Heart right ventricle (tissue), 16 donors: ENCODE results near the gene CSMD2. TPM values are rescaled to one million over a fixed set of nuclear protein-coding genes. Genes with fewer than 3 reads are reported as not detected.

Source experiments
- ATAC-seq, 8 donors: fragments of 200-7000 bp; cut with Tn5 transposase; one replicate each; pipeline ENCODE4 v1.9.1; 2020; ENCODE audit warnings: mild to moderate bottlenecking in 8 of 8, moderate library complexity in 8 of 8, moderate number of reproducible peaks in 1 of 8
- DNase-seq, 2 donors: peaks; one replicate each; pipeline ENCODE4 v3.0.0-alpha.2; 2020
- H3K27ac ChIP-seq, 10 donors: fragments of 200-600 bp; sonication (generic) in 2 of 10; one replicate each; pipeline versions ENCODE4 v1.5.0 to v1.8.0; 2020 to 2022; ENCODE audit warnings: mild to moderate bottlenecking in 3 of 10
- H3K27me3 ChIP-seq, 7 donors: fragments of 200-600 bp; one replicate each; pipeline ENCODE4 v1.8.0; 2021 to 2022; ENCODE audit warnings: mild to moderate bottlenecking in 2 of 7
- H3K36me3 ChIP-seq, 9 donors: fragments of 200-600 bp; sonication (generic) in 1 of 9; one replicate each; pipeline versions ENCODE4 v1.5.0 to v1.8.0; 2020 to 2022; ENCODE audit warnings: mild to moderate bottlenecking in 2 of 9
- H3K4me1 ChIP-seq, 9 donors: fragments of 200-600 bp; sonication (generic) in 1 of 9; one replicate each; pipeline versions ENCODE4 v1.5.0 to v1.8.0; 2020 to 2022; ENCODE audit warnings: mild to moderate bottlenecking in 4 of 9
- H3K4me3 ChIP-seq, 10 donors: fragments of 200-600 bp; sonication (generic) in 2 of 10; one replicate each; pipeline versions ENCODE4 v1.5.0 to v1.8.0; 2020 to 2022; ENCODE audit warnings: mild to moderate bottlenecking in 7 of 10, moderate library complexity in 2 of 10
- H3K9me3 ChIP-seq, 11 donors: fragments of 200-600 bp in 10 of 11; sonication (generic) in 2 of 11; one replicate each; pipeline versions ENCODE4 v1.5.0 to v1.8.0; 2013 to 2022; ENCODE audit warnings: mild to moderate bottlenecking in 2 of 11, control low read depth in 1 of 11, moderate library complexity in 1 of 11
- WGBS, 2 donors: extraction: QIAGEN DNeasy Blood & Tissue Kit; methylation state at CpG; one replicate each; pipeline ENCODE4 v1.1.7; 2013; ENCODE audit warnings: inconsistent platforms in 1 of 2; 5-methylcytosine and 5-hydroxymethylcytosine counted together
- intact Hi-C, 10 donors: fragments of 100-400 bp; cut with DNase I; formaldehyde crosslinking; loops; one replicate each; pipeline versions ENCODE4 v1.11.1 to v1.14.2; 2022
- polyA plus RNA-seq, 2 donors: library from polyadenylated mRNA; stranded (reverse); fragments of 200-250 nt; gene quantifications; one replicate each; pipeline ENCODE4 v1.2.3, GENCODE V29; 2013
- total RNA-seq, 10 donors: library from RNA; stranded (reverse); fragmentation: NEBNext Ultra II Directional in 3 of 10; extraction: Animal tissue kit (Norgen Biotek cat#: 25700) in 3 of 10; gene quantifications; one replicate each; pipeline versions ENCODE4 v1.2.1 to v1.2.4, GENCODE V29; 2021 to 2023
- TF ChIP-seq, protein P1 (sequence below), 9 donors: fragments of 200-600 bp; sonication (generic) in 2 of 9; IDR thresholded peaks; one replicate each; pipeline versions ENCODE4 v1.5.0 to v1.8.0; 2021 to 2022; ENCODE audit warnings: antibody characterized with exemption in 9 of 9, mild to moderate bottlenecking in 5 of 9, moderate library complexity in 1 of 9
- donor health status: Arrhythmogenic right ventricular cardiomyopathy.
- donor health status: ischemic (EF 13 %, LVEDD 7.1; RV severe dilation, severe dysfunction).
- donor health status: healthy with polysubstance abuse.
- donor health status: DM: no; HTN: yes; CAD: no.
- donor health status: DM: no; HTN: no; CAD: no.
- donor health status: ischemic (EF 25% LVEDD 6.9; RV normal size, moderate dysfunction).
- donor health status: ischemic (EF 25% LVEDD 5.7; RV mildly dilated, moderate dysfunction).
- donor health status: healthy.
- donor health status: DM: yes; HTN: yes; CAD: no.
- donor health status: Ischemic cardiomyopathy.
- donor health status: ischemic (EF 35%, LVEDD 5.7; RV mildly dilated, moderate dysfunction).
- donor health status: nonischemic (EF 11% LVEDD 7.7; RV severe dilation, severe dysfunction).
- donor health status: DM: yes; HTN: yes; CAD: no.
- donor health status: PGD.
- donor health status: ischemic (EF 29% LVEDD 5.4; RV normal size, mild dysfunction).
- donor health status: nonischemic (EF 23%, LVEDD 6.1; RV moderate dilation, normal function).

CSMD2 gene
- total and polyA plus RNA-seq, 12 donors = 0.04 to 0.97 (median 0.14) TPM; not detected in 1

DNA sequence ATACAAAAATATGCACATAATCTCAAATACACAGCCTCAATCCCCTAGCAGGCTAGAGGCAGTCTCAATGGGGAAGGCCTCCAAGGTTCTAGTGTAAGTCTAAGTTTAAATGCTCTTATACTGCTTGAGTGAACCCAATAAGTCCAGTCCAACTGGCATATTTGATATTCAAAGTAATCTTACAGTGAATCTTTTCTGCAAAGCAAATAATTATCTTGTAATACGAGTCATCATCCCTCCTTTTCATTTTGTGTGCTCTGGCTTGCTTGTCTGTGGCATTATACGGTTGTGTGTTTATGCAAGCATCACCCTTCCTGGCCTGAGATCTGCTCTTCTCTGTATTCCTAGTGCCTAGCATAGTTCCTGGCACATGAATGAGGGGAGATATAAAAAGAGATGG lies 468.1 kb downstream of the CSMD2 start:
- Histone ChIP-seq H3K27me3 (peaks cover 0 to 18% (median 5%) of the 10 kb centered on the region in 7 donors), H3K4me3 (no peak overlapping the region), H3K27ac (no peak overlapping the region), H3K9me3 (no peaks in the 10 kb centered on the region), H3K36me3 (no peaks in the 10 kb centered on the region), H3K4me1 (no peaks in the 10 kb centered on the region)
- DNase-seq = no peak
- TF ChIP-seq, protein P1, sequence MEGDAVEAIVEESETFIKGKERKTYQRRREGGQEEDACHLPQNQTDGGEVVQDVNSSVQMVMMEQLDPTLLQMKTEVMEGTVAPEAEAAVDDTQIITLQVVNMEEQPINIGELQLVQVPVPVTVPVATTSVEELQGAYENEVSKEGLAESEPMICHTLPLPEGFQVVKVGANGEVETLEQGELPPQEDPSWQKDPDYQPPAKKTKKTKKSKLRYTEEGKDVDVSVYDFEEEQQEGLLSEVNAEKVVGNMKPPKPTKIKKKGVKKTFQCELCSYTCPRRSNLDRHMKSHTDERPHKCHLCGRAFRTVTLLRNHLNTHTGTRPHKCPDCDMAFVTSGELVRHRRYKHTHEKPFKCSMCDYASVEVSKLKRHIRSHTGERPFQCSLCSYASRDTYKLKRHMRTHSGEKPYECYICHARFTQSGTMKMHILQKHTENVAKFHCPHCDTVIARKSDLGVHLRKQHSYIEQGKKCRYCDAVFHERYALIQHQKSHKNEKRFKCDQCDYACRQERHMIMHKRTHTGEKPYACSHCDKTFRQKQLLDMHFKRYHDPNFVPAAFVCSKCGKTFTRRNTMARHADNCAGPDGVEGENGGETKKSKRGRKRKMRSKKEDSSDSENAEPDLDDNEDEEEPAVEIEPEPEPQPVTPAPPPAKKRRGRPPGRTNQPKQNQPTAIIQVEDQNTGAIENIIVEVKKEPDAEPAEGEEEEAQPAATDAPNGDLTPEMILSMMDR (IDR thresholded peaks at IDR 0.05) = no peak
- no peak for ATAC-seq
- 80 to 82% methylated on average over 2 of the region's 2 CpGs for WGBS, 2 donors
- intact Hi-C loops = no loop called here

DNA sequence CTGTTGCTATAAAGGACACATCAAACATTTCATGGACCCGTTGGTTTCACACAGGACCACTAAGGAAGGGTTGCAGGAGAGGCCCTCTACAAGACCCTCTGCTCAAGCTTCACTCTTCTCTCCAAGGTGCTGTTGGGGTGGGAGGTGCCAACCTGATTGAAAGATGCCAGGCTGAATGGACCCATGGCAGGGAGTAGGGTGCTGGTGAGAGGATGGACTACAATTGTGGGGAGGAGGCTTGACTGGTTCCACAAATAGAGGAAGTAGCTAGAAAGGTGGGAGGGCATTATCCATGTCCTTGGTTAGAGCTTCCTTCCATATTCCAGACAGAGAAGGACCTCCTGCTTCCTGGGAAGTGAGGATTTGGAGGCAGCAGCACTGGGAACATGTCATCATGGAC lies 468.7 kb downstream of the CSMD2 start:
- H3K4me1 ChIP-seq = no peaks in the 10 kb centered on the region
- TF ChIP-seq, protein P1 (IDR thresholded peaks at IDR 0.05) = no peak
- H3K36me3 ChIP-seq = no peaks in the 10 kb centered on the region
- H3K4me3 ChIP-seq = no peak overlapping the region
- peaks cover 0 to 18% (median 5%) of the 10 kb centered on the region in 7 donors for H3K27me3 ChIP-seq
- no peak overlapping the region for H3K27ac ChIP-seq
- WGBS, 2 donors = 80 to 89% methylated on average over 1 of the region's 1 CpG
- no peak for ATAC-seq
- DNase-seq = no peak
- H3K9me3 ChIP-seq = no peaks in the 10 kb centered on the region
- intact Hi-C loops = no loop called here

DNA sequence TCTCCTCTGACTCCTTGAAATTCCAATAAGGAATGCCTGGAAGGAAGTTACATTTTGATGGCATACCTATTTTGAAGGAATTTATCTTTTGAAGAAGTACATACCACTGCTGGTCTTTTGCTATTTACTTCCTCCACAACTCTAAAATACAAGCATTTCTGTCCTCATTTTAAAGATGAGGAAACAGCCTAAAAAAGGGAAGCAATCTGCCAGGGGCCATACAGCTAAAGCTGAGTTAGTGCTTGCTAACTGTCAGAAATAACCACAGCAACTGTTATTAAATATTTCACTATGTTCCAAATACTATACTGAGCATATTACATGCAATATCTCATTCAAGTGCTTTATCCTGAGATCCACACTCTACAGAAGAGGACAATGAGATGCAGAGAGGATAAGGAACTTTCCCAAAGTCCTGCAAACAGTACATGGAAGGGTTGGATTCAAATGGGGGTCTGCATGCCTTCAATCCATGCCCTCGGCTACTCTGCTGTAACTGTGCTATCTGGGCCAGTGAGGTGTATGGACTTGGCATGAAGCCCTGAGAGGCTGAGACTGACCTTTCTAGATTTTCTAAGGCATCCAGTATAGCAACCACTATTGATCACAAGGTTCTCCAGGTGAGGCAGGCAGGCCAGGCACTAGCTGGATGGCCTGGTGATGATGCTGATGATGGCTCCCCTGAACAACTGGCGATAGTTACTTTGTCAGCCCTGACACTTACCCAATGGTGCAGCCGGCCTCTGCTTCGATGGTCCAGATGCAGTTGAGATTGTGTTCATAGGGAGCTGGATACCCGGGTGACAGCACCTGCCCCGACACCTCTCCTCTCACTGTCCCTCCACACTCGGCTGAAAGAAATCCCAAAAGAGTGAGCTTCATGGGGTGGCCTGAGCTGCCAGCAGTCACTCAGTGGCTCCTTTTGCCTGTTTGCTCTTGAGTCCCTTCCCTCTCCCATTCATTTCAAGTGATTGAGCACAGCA lies 472.5 kb downstream of the CSMD2 start:
- intact Hi-C loops = no loop called here
- Histone ChIP-seq H3K4me1 (no peaks in the 10 kb centered on the region), H3K4me3 (no peak overlapping the region), H3K9me3 (no peaks in the 10 kb centered on the region), H3K27ac (no peak overlapping the region), H3K27me3 (peaks cover 0 to 8% (median 3%) of the 10 kb centered on the region in 7 donors), H3K36me3 (no peaks in the 10 kb centered on the region)
- DNase-seq (no peak), ATAC-seq (no peak)
- 89 to 94% methylated on average over 7 of the region's 7 CpGs for WGBS, 2 donors
- TF ChIP-seq, protein P1 (IDR thresholded peaks at IDR 0.05) = no peak

DNA sequence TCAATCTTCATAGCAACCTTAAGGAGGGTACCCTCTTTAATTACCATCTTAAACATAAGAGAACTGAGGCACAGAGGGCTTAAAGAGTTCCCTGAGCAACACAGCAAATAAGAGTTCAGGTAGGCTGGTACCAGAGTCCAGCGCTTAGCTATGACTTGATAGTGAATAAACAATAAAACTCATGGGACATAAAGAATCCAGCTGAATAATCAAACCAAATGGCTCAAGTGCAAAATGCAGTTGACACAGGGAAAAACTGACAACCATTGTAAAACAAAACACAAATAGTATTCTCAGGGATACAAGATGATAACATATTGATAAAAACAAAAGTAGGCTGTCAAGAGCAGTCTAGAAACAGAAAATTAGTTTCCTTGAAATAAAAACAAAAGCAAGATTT lies 478.0 kb downstream of the CSMD2 start:
- H3K4me1 ChIP-seq = no peaks in the 10 kb centered on the region
- ATAC-seq (no peak), DNase-seq (no peak)
- intact Hi-C loops = no loop called here
- no peaks in the 10 kb centered on the region for H3K36me3 ChIP-seq
- H3K27ac ChIP-seq = no peak overlapping the region
- H3K9me3 ChIP-seq = no peaks in the 10 kb centered on the region
- 83% methylated on average over 1 of the region's 1 CpG for WGBS, 2 donors
- TF ChIP-seq, protein P1 (IDR thresholded peaks at IDR 0.05) = no peak
- H3K27me3 ChIP-seq = peaks cover 0 to 35% (median 7%) of the 10 kb centered on the region in 7 donors
- H3K4me3 ChIP-seq = no peak overlapping the region
